HG03135 (cell line): Measurements from ENCODE around the gene OGFOD1.

Experiments
- ATAC-seq: cut with Tn5 transposase; IDR thresholded peaks from one replicate; pipeline ENCODE4 v1.9.1; 2021; ENCODE audit warnings: mild to moderate bottlenecking, moderate library complexity; ENCODE audit not compliant: unreplicated experiment

Gene OGFOD1

GRCh38 chr16:56450986-56451752 is at the start of gene OGFOD1, which contains the start of gene NUDT21:
Gene OGFOD1 (plus strand): TSS chr16:56451554. CDS start chr16:56451613, 59 bp downstream.
Gene NUDT21 (minus strand): TSS chr16:56451332. CDS start chr16:56451202, 130 bp downstream.
- ATAC-seq, result peak; percentile 96

- no peak for ATAC-seq
These were observed 45.2 kb upstream of the OGFOD1 start for GRCh38 chr16:56405977-56406672.

- no peak for ATAC-seq
These were observed 42.8 kb upstream of the OGFOD1 start for GRCh38 chr16:56408379-56409098.

GRCh38 chr16:56409195-56409594 is 42.2 kb upstream of the OGFOD1 start:
- no peak for ATAC-seq

GRCh38 chr16:56411123-56411522 is 40.2 kb upstream of the OGFOD1 start:
- ATAC-seq, result no peak

GRCh38 chr16:56411624-56412023 is 39.7 kb upstream of the OGFOD1 start:
- no peak for ATAC-seq

- no peak for ATAC-seq
These were observed 38.0 kb upstream of the OGFOD1 start for GRCh38 chr16:56413381-56413780.

- ATAC-seq, result no peak
These were observed 37.0 kb upstream of the OGFOD1 start for GRCh38 chr16:56414366-56414765.

GRCh38 chr16:56415875-56416274 is 35.5 kb upstream of the OGFOD1 start:
- no peak for ATAC-seq

GRCh38 chr16:56417138-56417537 is 34.2 kb upstream of the OGFOD1 start:
- no peak for ATAC-seq

GRCh38 chr16:56419740-56420548 is 31.4 kb upstream of the OGFOD1 start:
- no peak for ATAC-seq

- no peak for ATAC-seq
These were observed 30.7 kb upstream of the OGFOD1 start for GRCh38 chr16:56420613-56421012.

GRCh38 chr16:56421313-56421712 is 30.0 kb upstream of the OGFOD1 start:
- ATAC-seq, result no peak

- no peak for ATAC-seq
These were observed 29.2 kb upstream of the OGFOD1 start for GRCh38 chr16:56421976-56422669.

GRCh38 chr16:56422896-56423441 is 28.4 kb upstream of the OGFOD1 start:
- ATAC-seq, result no peak

GRCh38 chr16:56423584-56424403 is 27.6 kb upstream of the OGFOD1 start:
- peak; percentile 28 for ATAC-seq

GRCh38 chr16:56424404-56424764 is 27.0 kb upstream of the OGFOD1 start:
- ATAC-seq, result no peak

- ATAC-seq, result peak; percentile 34
These were observed 26.4 kb upstream of the OGFOD1 start for GRCh38 chr16:56424791-56425438.

GRCh38 chr16:56425439-56425832 is 25.9 kb upstream of the OGFOD1 start, which contains the start of gene AMFR:
Gene AMFR (minus strand): TSS chr16:56425545. CDS start chr16:56425327, 218 bp downstream.
- peak; percentile 72 for ATAC-seq
